GM12878 (cell line): ENCODE results near the gene SSU72. TPM values are rescaled to one million over a fixed set of nuclear protein-coding genes. Genes with fewer than 3 reads are reported as not detected.

Experiments
- ATAC-seq: fragments of 200-7000 bp; cut with Tn5 transposase; 3 replicates; pipeline ENCODE4 v1.9.1; 2020; ENCODE audit warnings: mild to moderate bottlenecking, moderate library complexity
- BruUV-seq: library from RNA; stranded (reverse); fragments of 400-500 nt; replicated peaks from 2 replicates; lab custom pipeline; 2021; lab: Mats Ljungman, UMichigan
- CTCF ChIA-PET: fragments of 300-600 bp; sonication (Branson Sonifier 250); formaldehyde crosslinking; extraction: SDS; loops from one replicate; lab custom pipeline; 2021; ENCODE audit warnings: inconsistent platforms; lab: Yijun Ruan, JAX
- POLR2A ChIA-PET: fragments of 350-600 bp; formaldehyde crosslinking; extraction: SDS; loops from one replicate; lab custom pipeline; 2021; ENCODE audit warnings: inconsistent platforms; lab: Charles Lee
- RAD21 ChIA-PET: fragments of 300-600 bp; sonication (Branson Sonifier 250); formaldehyde crosslinking; loops from one replicate; lab custom pipeline; 2023; ENCODE audit warnings: antibody characterized with exemption; ENCODE audit not compliant: unreplicated experiment; lab: Charles Lee
- SMC1A ChIA-PET: fragments of 300-600 bp; sonication (Branson Sonifier 250); formaldehyde crosslinking; loops from one replicate; lab custom pipeline; 2023; ENCODE audit not compliant: unreplicated experiment, uncharacterized antibody; lab: Charles Lee
- DNase-seq: peaks from one replicate; pipeline ENCODE4 v3.0.0-alpha.2; 2011; ENCODE audit warnings: low read depth, low spot score
- FAIRE-seq: peaks from 3 replicates; lab custom pipeline; 2011; peaks lifted over from hg19 to GRCh38; lab: Jason Lieb, UNC
- H2AFZ ChIP-seq: 2 replicates; pipeline ENCODE4 v1.6.0; 2011; ENCODE audit warnings: low read depth, low read length, control low read depth; ENCODE audit not compliant: control insufficient read depth
- H3K27ac ChIP-seq: 2 replicates; pipeline ENCODE4 v1.5.1; 2011; ENCODE audit warnings: control low read depth; ENCODE audit not compliant: control insufficient read depth, insufficient read depth
- H3K27me3 ChIP-seq, 2 experiments: replicated peaks in 1 of 2; 2 replicates each; pipeline versions ENCODE4 v1.6.0 to v1.6.1; 2011; ENCODE audit warnings: low read length in 1 of 2; ENCODE audit not compliant: control insufficient read depth in 2 of 2, insufficient read depth in 2 of 2
- H3K36me3 ChIP-seq, 2 experiments: 2 replicates each; pipeline ENCODE4 v1.5.1; 2011; ENCODE audit warnings: low read length in 1 of 2; ENCODE audit not compliant: control insufficient read depth in 2 of 2, insufficient read depth in 2 of 2
- H3K4me1 ChIP-seq: 2 replicates; pipeline ENCODE4 v1.6.1; 2011; ENCODE audit warnings: mild to moderate bottlenecking, low read length, moderate library complexity, mixed read lengths; ENCODE audit not compliant: control insufficient read depth, insufficient read depth
- H3K4me2 ChIP-seq: 2 replicates; pipeline ENCODE4 v1.6.0; 2011; ENCODE audit warnings: control low read depth; ENCODE audit not compliant: control insufficient read depth, insufficient read depth
- H3K4me3 ChIP-seq: fragments of 200-600 bp; sonication (generic); 2 replicates; pipeline ENCODE4 v1.5.1; 2016
- H3K79me2 ChIP-seq: 2 replicates; pipeline ENCODE4 v1.6.0; 2011; ENCODE audit warnings: low read length; ENCODE audit not compliant: control insufficient read depth, insufficient read depth
- H3K9ac ChIP-seq: 2 replicates; pipeline ENCODE4 v1.8.0; 2011; ENCODE audit warnings: low read length, control low read depth, mixed read lengths; ENCODE audit not compliant: control insufficient read depth, insufficient read depth
- H3K9me3 ChIP-seq: replicated peaks from 3 replicates; pipeline ENCODE4 v1.5.1; 2011; ENCODE audit warnings: mild to moderate bottlenecking, low read length; ENCODE audit not compliant: control insufficient read depth, insufficient read depth
- H4K20me1 ChIP-seq: 2 replicates; pipeline ENCODE4 v1.6.0; 2011; ENCODE audit not compliant: control insufficient read depth, insufficient read depth
- CBX5 ChIP-seq: sonication (generic); IDR thresholded peaks from 2 replicates; pipeline ENCODE4 v1.6.1; 2016; ENCODE audit warnings: low read depth, moderate library complexity, mild to moderate bottlenecking, inconsistent platforms
- CREM ChIP-seq: IDR thresholded peaks from 2 replicates; pipeline ENCODE4 v1.6.1; 2014; ENCODE audit warnings: antibody characterized with exemption, low read depth
- FOXK2 ChIP-seq: fragments of 450-650 bp; IDR thresholded peaks from 2 replicates; pipeline ENCODE4 v1.6.1; 2017; ENCODE audit warnings: mild to moderate bottlenecking, moderate library complexity
- HCFC1 ChIP-seq: fragments of 150-350 bp; IDR thresholded peaks from 2 replicates; pipeline ENCODE4 v1.6.1; 2014; ENCODE audit warnings: low read length
- IRF4 ChIP-seq: IDR thresholded peaks from 2 replicates; pipeline ENCODE4 v1.6.1; 2011; ENCODE audit warnings: low read depth, low read length
- MYB ChIP-seq: fragments of 150-350 bp; IDR thresholded peaks from 2 replicates; pipeline ENCODE4 v1.6.1; 2014; ENCODE audit warnings: mild to moderate bottlenecking, low read depth, low read length, borderline replicate concordance
- NFXL1 ChIP-seq: fragments of 450-650 bp; IDR thresholded peaks from 2 replicates; pipeline ENCODE4 v1.6.1; 2017; ENCODE audit warnings: antibody characterized with exemption, mild to moderate bottlenecking, borderline replicate concordance
- POU2F2 ChIP-seq: IDR thresholded peaks from 3 replicates; pipeline ENCODE4 v1.6.1; 2011; ENCODE audit warnings: low read depth, mild to moderate bottlenecking, low read length, borderline replicate concordance
- RFX5 ChIP-seq: IDR thresholded peaks from 2 replicates; pipeline ENCODE4 v1.6.1; 2011; ENCODE audit warnings: low read depth, low read length, improper control_type of control experiment
- RUNX3 ChIP-seq: IDR thresholded peaks from 2 replicates; pipeline ENCODE4 v1.6.1; 2012; ENCODE audit warnings: low read length, inconsistent platforms
- STAT3 ChIP-seq: IDR thresholded peaks from 2 replicates; pipeline ENCODE4 v1.6.1; 2011; ENCODE audit warnings: low read depth, low read length, improper control_type of control experiment
- ZNF24 ChIP-seq: fragments of 450-650 bp; IDR thresholded peaks from 2 replicates; pipeline ENCODE4 v1.6.1; 2017; ENCODE audit warnings: antibody characterized with exemption, mild to moderate bottlenecking
- WGBS: methylation state at CpG from one replicate; pipeline ENCODE4 v1.1.6; 2016; ENCODE audit warnings: low lambda C conversion rate; ENCODE audit not compliant: insufficient replicate concordance, insufficient coverage; ENCODE audit errors: missing lambda C conversion rate; 5-methylcytosine and 5-hydroxymethylcytosine counted together
- in situ Hi-C: fragments of 300-500 bp; cut with MboI; formaldehyde crosslinking; loops from 9 replicates; pipeline ENCODE4 v1.14.3; 2018; ENCODE audit warnings: mixed read lengths
- intact Hi-C: fragments of 100-400 bp; cut with micrococcal nuclease; formaldehyde crosslinking; loops from one replicate; pipeline ENCODE4 v1.14.2; 2022; ENCODE audit not compliant: unreplicated experiment
- polyA plus RNA-seq, 11 experiments: library from polyadenylated mRNA; depleted of rRNA in 4 of 11; unstranded in 6 of 11; stranded (reverse) in 5 of 11; fragments of >200 nt; fragmentation: Nextera tagmentation in 4 of 11; fragmentation: Illumina TruSeq in 1 of 11; extraction: Ambion mirVana in 4 of 11; extraction: Trizol in 1 of 11; gene quantifications; 1 replicate in 1 of 11; 2 replicates in 10 of 11; pipeline versions ENCODE4 v1.2.1 to v1.2.3, GENCODE V29; 2011 to 2016; ENCODE audit warnings: inconsistent platforms in 2 of 11, missing spikeins in 2 of 11, low read depth in 1 of 11
- total RNA-seq, 4 experiments: library from RNA; depleted of rRNA in 3 of 4; stranded (reverse); fragments of >200 nt in 3 of 4; fragmentation: Illumina TruSeq in 1 of 4; extraction: Trizol in 1 of 4; gene quantifications; 2 replicates each; pipeline versions ENCODE4 v1.2.1 to v1.2.3, GENCODE V29; 2013 to 2021
- TF ChIP-seq, protein P1 (sequence below): IDR thresholded peaks from 2 replicates; pipeline ENCODE4 v1.6.1; 2011; ENCODE audit warnings: low read depth, mild to moderate bottlenecking, low read length, moderate library complexity, borderline replicate concordance; ENCODE audit errors: extremely low read depth
- TF ChIP-seq, protein P2 (sequence below): fragments of 450-650 bp; conservative IDR thresholded peaks from 2 replicates; pipeline ENCODE4 v1.6.1; 2017; ENCODE audit warnings: mild to moderate bottlenecking, moderate library complexity
- TF ChIP-seq, protein P3 (sequence below): fragments of 450-650 bp; IDR thresholded peaks from 2 replicates; pipeline ENCODE4 v1.6.1; 2017; ENCODE audit warnings: antibody characterized with exemption, mild to moderate bottlenecking, moderate library complexity
- TF ChIP-seq, protein P4 (sequence below): fragments of 450-650 bp; formaldehyde crosslinking; IDR thresholded peaks from 2 replicates; pipeline ENCODE4 v1.4.0; 2022; ENCODE audit warnings: mild to moderate bottlenecking, moderate library complexity

Gene SSU72
- total and polyA plus RNA-seq, 10 of the 15 experiments (the other 5 are each of a cell fraction or from before 2014, with no cell fraction given) = 28.6 to 172 (median 67.7) TPM

DNA sequence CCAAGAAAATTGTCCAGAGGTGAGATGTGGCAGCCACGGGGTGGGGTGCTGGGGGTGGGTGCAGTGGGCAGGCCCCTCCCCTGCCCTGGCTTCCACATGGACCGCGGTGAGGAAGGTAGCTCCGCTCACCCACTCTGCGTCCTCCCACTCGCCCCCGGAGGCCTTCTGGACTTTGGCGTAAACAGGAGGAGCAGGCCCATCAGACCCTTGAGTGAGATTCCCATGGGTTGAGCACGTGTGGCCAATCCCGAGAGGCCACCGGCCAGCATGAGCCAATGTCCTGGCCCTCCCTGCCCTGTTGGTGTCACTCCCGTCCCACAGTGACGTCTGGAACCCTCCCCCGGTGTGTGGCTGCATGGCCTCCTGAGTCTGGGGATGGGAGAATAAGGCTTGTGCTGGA is 26.1 kb downstream of the SSU72 start:
- 91% methylated on average over 14 of the region's 14 CpGs for WGBS
- TF ChIP-seq ZNF24 = no peak
- no peak for TF ChIP-seq CREM
- no peak for TF ChIP-seq RFX5
- TF ChIP-seq CBX5 = no peak
- TF ChIP-seq, protein P1, sequence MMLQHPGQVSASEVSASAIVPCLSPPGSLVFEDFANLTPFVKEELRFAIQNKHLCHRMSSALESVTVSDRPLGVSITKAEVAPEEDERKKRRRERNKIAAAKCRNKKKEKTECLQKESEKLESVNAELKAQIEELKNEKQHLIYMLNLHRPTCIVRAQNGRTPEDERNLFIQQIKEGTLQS = no peak
- TF ChIP-seq, protein P2, sequence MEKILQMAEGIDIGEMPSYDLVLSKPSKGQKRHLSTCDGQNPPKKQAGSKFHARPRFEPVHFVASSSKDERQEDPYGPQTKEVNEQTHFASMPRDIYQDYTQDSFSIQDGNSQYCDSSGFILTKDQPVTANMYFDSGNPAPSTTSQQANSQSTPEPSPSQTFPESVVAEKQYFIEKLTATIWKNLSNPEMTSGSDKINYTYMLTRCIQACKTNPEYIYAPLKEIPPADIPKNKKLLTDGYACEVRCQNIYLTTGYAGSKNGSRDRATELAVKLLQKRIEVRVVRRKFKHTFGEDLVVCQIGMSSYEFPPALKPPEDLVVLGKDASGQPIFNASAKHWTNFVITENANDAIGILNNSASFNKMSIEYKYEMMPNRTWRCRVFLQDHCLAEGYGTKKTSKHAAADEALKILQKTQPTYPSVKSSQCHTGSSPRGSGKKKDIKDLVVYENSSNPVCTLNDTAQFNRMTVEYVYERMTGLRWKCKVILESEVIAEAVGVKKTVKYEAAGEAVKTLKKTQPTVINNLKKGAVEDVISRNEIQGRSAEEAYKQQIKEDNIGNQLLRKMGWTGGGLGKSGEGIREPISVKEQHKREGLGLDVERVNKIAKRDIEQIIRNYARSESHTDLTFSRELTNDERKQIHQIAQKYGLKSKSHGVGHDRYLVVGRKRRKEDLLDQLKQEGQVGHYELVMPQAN = no peak
- no peak for TF ChIP-seq HCFC1
- TF ChIP-seq IRF4 = no peak
- no peak for TF ChIP-seq RUNX3
- TF ChIP-seq FOXK2 = no peak
- no peak for TF ChIP-seq NFXL1
- TF ChIP-seq, protein P3, sequence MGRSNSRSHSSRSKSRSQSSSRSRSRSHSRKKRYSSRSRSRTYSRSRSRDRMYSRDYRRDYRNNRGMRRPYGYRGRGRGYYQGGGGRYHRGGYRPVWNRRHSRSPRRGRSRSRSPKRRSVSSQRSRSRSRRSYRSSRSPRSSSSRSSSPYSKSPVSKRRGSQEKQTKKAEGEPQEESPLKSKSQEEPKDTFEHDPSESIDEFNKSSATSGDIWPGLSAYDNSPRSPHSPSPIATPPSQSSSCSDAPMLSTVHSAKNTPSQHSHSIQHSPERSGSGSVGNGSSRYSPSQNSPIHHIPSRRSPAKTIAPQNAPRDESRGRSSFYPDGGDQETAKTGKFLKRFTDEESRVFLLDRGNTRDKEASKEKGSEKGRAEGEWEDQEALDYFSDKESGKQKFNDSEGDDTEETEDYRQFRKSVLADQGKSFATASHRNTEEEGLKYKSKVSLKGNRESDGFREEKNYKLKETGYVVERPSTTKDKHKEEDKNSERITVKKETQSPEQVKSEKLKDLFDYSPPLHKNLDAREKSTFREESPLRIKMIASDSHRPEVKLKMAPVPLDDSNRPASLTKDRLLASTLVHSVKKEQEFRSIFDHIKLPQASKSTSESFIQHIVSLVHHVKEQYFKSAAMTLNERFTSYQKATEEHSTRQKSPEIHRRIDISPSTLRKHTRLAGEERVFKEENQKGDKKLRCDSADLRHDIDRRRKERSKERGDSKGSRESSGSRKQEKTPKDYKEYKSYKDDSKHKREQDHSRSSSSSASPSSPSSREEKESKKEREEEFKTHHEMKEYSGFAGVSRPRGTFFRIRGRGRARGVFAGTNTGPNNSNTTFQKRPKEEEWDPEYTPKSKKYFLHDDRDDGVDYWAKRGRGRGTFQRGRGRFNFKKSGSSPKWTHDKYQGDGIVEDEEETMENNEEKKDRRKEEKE = no peak
- no peak for TF ChIP-seq STAT3
- TF ChIP-seq MYB = no peak
- no peak for TF ChIP-seq POU2F2
- TF ChIP-seq, protein P4, sequence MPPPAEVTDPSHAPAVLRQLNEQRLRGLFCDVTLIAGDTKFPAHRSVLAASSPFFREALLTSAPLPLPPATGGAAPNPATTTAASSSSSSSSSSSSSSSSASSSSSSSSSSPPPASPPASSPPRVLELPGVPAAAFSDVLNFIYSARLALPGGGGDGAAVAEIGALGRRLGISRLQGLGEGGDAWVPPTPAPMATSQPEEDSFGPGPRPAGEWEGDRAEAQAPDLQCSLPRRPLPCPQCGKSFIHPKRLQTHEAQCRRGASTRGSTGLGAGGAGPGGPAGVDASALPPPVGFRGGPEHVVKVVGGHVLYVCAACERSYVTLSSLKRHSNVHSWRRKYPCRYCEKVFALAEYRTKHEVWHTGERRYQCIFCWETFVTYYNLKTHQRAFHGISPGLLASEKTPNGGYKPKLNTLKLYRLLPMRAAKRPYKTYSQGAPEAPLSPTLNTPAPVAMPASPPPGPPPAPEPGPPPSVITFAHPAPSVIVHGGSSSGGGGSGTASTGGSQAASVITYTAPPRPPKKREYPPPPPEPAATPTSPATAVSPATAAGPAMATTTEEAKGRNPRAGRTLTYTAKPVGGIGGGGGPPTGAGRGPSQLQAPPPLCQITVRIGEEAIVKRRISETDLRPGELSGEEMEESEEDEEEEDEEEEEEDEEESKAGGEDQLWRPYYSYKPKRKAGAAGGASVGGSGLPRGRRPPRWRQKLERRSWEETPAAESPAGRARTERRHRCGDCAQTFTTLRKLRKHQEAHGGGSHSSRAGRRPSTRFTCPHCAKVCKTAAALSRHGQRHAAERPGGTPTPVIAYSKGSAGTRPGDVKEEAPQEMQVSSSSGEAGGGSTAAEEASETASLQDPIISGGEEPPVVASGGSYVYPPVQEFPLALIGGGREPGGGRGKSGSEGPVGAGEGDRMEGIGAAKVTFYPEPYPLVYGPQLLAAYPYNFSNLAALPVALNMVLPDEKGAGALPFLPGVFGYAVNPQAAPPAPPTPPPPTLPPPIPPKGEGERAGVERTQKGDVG (CRISPR knock-in tag) = no peak
- BruUV-seq = no TSS peak

More for the DNA sequence above, 26.1 kb downstream of the SSU72 start:
- H3K4me3 ChIP-seq = no peak overlapping the region
- no peaks in the 10 kb centered on the region for H3K9me3 ChIP-seq
- H3K4me1 ChIP-seq = no peaks in the 10 kb centered on the region
- in situ Hi-C loops (no loop called here), intact Hi-C loops (no loop called here)
- ChIA-PET SMC1A (no interaction called here), CTCF (no interaction called here), POLR2A (no interaction called here), RAD21 (no interaction called here)
- no peak for FAIRE-seq
- no peaks in the 10 kb centered on the region for H3K79me2 ChIP-seq
- no peak for DNase-seq
- no peak overlapping the region for H3K4me2 ChIP-seq
- H3K36me3 ChIP-seq = no peaks in the 10 kb centered on the region; a peak in 1 of 4 replicates
- no peak overlapping the region for H3K9ac ChIP-seq
- no peaks in the 10 kb centered on the region for H4K20me1 ChIP-seq
- no peaks in the 10 kb centered on the region for H3K27me3 ChIP-seq
- ATAC-seq = no peak
- no peak overlapping the region for H3K27ac ChIP-seq
- no peak overlapping the region for H2AFZ ChIP-seq
